ENCODE data around the gene ACLY. TPM values are rescaled to one million over a fixed set of nuclear protein-coding genes. Genes with fewer than 3 reads are reported as not detected.
"Not testable (repeated sequence)": the region's sequence is repeated elsewhere in the genome, so short reads cannot be mapped to it uniquely, and the experiment has no call there.

The ACLY gene
- total RNA-seq, 1 experiment from 2014 or later, result 260 TPM

GRCh38 chr17:41956522-41956921 lies 37.8 kb upstream of the ACLY start:
- DNase-seq, result no peak
- H3K36me3 ChIP-seq (replicated peaks; ENCODE audit: control insufficient read depth, insufficient read depth, low read length), result no peaks in the 10 kb centered on the region
- H3K27me3 ChIP-seq (ENCODE audit: control insufficient read depth, insufficient read depth, low read length), result no peaks in the 10 kb centered on the region
- H3K4me3 ChIP-seq (ENCODE audit: insufficient read depth, low read depth, low read length), result no peak overlapping the region

DNA sequence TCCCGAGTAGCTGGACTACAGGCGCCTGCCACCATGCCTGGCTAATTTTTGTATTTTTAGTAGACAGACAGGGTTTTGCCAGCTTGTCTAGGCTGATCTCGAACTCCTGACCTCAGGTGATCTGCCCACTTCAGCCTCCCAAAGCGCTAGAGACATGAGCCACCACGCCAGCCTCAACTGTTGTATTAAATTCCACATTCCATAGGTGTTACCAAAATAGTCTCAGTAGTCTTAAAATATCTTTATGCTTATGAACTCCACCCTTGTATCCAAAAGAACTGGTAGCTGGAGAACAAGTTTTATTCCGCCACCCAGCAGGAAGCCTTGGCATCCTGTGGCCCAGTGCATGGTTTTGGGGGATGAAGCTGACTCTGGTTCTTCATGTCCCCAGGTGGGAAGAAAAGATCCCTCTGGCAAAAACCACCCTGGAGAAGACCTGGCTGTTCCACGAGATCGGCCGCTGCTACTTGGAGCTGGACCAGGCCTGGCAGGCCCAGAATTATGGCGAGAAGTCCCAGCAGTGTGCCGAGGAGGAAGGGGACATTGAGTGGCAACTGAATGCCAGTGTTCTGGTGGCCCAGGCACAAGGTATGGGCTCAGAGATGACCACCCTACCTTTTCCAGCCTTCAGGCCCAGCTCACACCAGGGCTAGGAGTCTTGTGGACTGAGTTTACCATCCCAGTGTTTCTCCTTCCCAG lies 30.2 kb upstream of the ACLY start:
- no peak for DNase-seq
- no peaks in the 10 kb centered on the region for H3K27me3 ChIP-seq (ENCODE audit: control insufficient read depth, insufficient read depth, low read length)
- no peaks in the 10 kb centered on the region for H3K36me3 ChIP-seq (replicated peaks; ENCODE audit: control insufficient read depth, insufficient read depth, low read length)
- H3K4me3 ChIP-seq (ENCODE audit: insufficient read depth, low read depth, low read length), result no peak overlapping the region

DNA sequence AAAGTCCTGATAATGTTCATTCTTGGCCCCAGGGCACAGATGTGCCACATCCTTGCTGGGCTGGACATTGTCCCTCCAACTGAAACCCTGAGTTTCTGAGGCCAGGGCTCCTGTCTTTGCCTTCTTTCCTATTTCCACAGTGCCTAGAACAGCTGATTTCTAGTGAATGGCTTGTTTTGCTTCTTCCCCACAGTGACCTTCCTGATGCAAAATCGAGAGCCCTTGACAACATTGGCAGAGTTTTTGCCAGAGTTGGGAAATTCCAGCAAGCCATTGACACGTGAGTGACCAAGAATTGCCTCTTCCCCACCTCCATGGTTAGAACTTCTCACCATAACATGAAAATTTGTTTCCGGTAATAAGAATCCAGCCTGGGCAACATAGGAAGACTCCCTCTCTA lies 26.2 kb upstream of the ACLY start:
- no peak overlapping the region for H3K4me3 ChIP-seq (ENCODE audit: insufficient read depth, low read depth, low read length)
- no peaks in the 10 kb centered on the region for H3K36me3 ChIP-seq (replicated peaks; ENCODE audit: control insufficient read depth, insufficient read depth, low read length)
- no peaks in the 10 kb centered on the region for H3K27me3 ChIP-seq (ENCODE audit: control insufficient read depth, insufficient read depth, low read length)
- no peak for DNase-seq

- Histone ChIP-seq H3K36me3 (replicated peaks; ENCODE audit: control insufficient read depth, insufficient read depth, low read length) (no peaks in the 10 kb centered on the region), H3K4me3 (ENCODE audit: insufficient read depth, low read depth, low read length) (no peak overlapping the region), H3K27me3 (ENCODE audit: control insufficient read depth, insufficient read depth, low read length) (no peaks in the 10 kb centered on the region)
- DNase-seq, result no peak
These were observed 24.7 kb upstream of the ACLY start for GRCh38 chr17:41943492-41943891.

DNA sequence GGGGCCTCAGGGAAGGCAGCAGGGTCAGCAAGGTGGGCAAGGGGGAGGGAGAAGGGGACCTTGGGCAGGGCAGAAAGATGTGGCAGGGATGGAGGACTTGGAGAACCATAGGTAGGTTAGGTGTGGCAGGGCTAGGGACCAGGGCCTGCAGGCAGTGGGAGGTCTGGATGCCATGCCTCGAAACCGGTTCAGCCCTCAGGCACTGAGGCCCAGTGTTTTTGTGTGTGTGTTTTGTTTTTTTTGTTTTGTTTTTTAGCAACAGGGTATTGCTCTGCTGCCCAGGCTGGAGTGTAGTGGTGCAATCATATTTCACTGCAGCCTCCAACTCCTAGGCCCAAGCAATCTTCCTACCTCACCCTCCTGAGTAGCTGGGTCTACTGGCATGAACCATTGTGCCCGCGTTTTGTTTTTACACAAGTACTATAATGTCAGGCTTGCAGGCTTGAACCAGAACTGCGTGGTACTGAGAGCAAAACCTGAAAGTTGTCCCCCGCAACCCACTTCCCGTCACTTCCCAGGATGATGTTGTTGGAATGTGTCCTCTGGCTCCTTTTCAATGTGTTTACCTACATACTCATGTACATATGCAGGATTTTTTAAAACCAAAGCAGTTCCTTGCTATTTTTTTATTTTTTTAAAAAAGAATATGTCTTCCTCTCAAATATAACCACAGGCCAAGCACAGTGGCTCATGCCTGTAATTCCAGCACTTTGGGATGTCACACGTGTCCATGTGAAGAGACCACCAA lies 24.0 kb upstream of the ACLY start:
- DNase-seq, result peak; percentile 23
- no peaks in the 10 kb centered on the region for H3K36me3 ChIP-seq (replicated peaks; ENCODE audit: control insufficient read depth, insufficient read depth, low read length)
- H3K4me3 ChIP-seq (ENCODE audit: insufficient read depth, low read depth, low read length), result no peak overlapping the region

GRCh38 chr17:41941168-41941567 lies 22.4 kb upstream of the ACLY start:
- DNase-seq, result peak; percentile 16
- Histone ChIP-seq H3K4me3 (ENCODE audit: insufficient read depth, low read depth, low read length) (no peak overlapping the region), H3K36me3 (replicated peaks; ENCODE audit: control insufficient read depth, insufficient read depth, low read length) (no peaks in the 10 kb centered on the region), H3K27me3 (ENCODE audit: control insufficient read depth, insufficient read depth, low read length) (no peaks in the 10 kb centered on the region)

More for the DNA sequence above, 24.0 kb upstream of the ACLY start:
- H3K27me3 ChIP-seq (ENCODE audit: control insufficient read depth, insufficient read depth, low read length), result no peaks in the 10 kb centered on the region

DNA sequence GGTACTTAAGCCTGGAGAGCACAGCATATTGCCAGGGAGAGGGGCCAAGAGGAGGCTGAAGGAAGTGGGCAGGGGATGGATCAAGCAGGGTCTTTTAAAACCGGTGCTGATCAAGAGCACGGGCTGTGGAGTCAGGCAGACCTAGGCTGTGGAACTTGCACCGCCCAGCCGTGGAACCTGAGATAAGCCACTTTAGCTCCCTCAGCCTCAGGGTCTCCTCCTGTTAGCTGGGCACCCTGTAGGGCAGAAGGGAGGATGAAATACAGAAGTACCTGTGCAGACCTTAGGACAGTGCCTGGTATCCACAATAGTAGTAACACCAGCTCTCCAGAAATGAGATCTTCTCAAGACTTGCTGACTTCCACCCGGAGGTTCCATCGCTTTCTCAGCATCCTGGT lies 20.9 kb upstream of the ACLY start:
- Histone ChIP-seq H3K36me3 (replicated peaks; ENCODE audit: control insufficient read depth, insufficient read depth, low read length) (no peaks in the 10 kb centered on the region; the same call in none of the 2 replicates), H3K27me3 (ENCODE audit: control insufficient read depth, insufficient read depth, low read length) (no peaks in the 10 kb centered on the region), H3K4me3 (ENCODE audit: insufficient read depth, low read depth, low read length) (no peak overlapping the region)
- DNase-seq, result no peak

DNA sequence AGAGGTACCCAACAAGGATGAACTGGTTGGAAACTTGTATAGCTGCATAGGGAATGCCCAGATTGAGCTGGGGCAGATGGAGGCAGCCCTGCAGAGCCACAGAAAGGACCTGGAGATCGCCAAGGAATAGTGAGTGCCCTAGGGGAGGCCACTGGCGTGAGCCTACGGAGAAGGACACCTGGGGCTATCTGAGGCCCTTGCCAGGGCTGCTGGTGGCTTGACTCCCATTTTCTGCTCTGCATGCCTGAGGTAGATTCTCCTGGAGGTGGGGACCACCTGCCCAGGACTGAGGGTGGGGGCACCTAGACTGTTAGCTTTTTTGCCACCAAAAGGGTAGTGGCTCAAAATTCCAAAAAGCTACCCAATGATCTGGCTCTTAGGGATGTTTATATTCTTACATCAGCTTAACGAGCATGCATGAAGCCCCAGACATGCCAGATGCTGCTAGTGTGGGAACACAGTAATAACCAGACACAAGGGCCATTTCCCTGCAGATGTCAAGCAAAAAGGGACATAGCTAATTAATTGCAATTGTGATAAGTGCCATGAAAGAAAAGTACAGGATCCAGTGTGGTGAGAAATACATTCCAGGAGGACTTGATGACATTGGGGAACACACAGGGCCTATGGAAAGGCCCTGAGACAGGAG lies 20.4 kb upstream of the ACLY start:
- no peak for DNase-seq
- no peaks in the 10 kb centered on the region for H3K27me3 ChIP-seq (ENCODE audit: control insufficient read depth, insufficient read depth, low read length)
- no peak overlapping the region for H3K4me3 ChIP-seq (ENCODE audit: insufficient read depth, low read depth, low read length)
- H3K36me3 ChIP-seq (replicated peaks; ENCODE audit: control insufficient read depth, insufficient read depth, low read length), result no peaks in the 10 kb centered on the region; the same call in none of the 2 replicates

- H3K27me3 ChIP-seq (ENCODE audit: control insufficient read depth, insufficient read depth, low read length), result no peaks in the 10 kb centered on the region
- no peaks in the 10 kb centered on the region; the same call in none of the 2 replicates for H3K36me3 ChIP-seq (replicated peaks; ENCODE audit: control insufficient read depth, insufficient read depth, low read length)
- no peak for DNase-seq
- H3K4me3 ChIP-seq (ENCODE audit: insufficient read depth, low read depth, low read length), result no peak overlapping the region
These were observed 19.5 kb upstream of the ACLY start for GRCh38 chr17:41937970-41938954.

GRCh38 chr17:41935641-41936040 lies 16.9 kb upstream of the ACLY start:
- Histone ChIP-seq H3K36me3 (replicated peaks; ENCODE audit: control insufficient read depth, insufficient read depth, low read length) (no peaks in the 10 kb centered on the region; the same call in none of the 2 replicates), H3K27me3 (ENCODE audit: control insufficient read depth, insufficient read depth, low read length) (no peaks in the 10 kb centered on the region), H3K4me3 (ENCODE audit: insufficient read depth, low read depth, low read length) (no peak overlapping the region)
- no peak for DNase-seq

GRCh38 chr17:41932816-41933389 lies 14.2 kb upstream of the ACLY start:
- no peak for DNase-seq
- no peaks in the 10 kb centered on the region; the same call in none of the 2 replicates for H3K36me3 ChIP-seq (replicated peaks; ENCODE audit: control insufficient read depth, insufficient read depth, low read length)

DNA sequence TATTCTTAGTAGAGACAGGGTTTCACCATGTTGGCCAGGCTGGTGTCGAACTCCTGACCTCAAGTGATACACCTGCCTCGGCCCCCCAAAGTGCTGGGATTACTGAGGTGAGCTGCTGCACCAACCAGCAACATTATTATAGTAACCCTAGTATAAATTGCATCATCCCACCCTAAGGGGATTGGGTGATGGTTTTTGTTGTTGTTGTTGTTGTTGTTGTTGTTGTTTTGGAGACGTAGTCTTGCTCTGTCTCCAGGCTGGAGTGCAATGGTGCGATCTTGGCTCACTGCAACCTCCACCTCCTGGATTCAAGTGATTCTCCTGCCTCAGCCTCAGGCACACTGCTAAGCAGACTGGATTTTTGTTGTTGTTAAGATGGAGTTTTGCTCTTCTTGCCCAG lies 13.0 kb upstream of the ACLY start:
- not testable (repeated sequence) for DNase-seq; H3K27me3 ChIP-seq (ENCODE audit: control insufficient read depth, insufficient read depth, low read length); H3K36me3 ChIP-seq (replicated peaks; ENCODE audit: control insufficient read depth, insufficient read depth, low read length); H3K4me3 ChIP-seq (ENCODE audit: insufficient read depth, low read depth, low read length)

More at GRCh38 chr17:41932816-41933389, 14.2 kb upstream of the ACLY start:
- Histone ChIP-seq H3K4me3 (ENCODE audit: insufficient read depth, low read depth, low read length) (no peak overlapping the region), H3K27me3 (ENCODE audit: control insufficient read depth, insufficient read depth, low read length) (no peaks in the 10 kb centered on the region)

GRCh38 chr17:41930833-41931156 lies 12.0 kb upstream of the ACLY start:
- peak overlapping the region; percentile 63 for H3K4me3 ChIP-seq (ENCODE audit: insufficient read depth, low read depth, low read length)
- not testable (repeated sequence) for H3K27me3 ChIP-seq (ENCODE audit: control insufficient read depth, insufficient read depth, low read length); DNase-seq; H3K36me3 ChIP-seq (replicated peaks; ENCODE audit: control insufficient read depth, insufficient read depth, low read length)

All from H7 (cell line).